A549 (cell line): Measurements from ENCODE around the gene NBPF9.
"Not testable (repeated sequence)": the region's sequence is repeated elsewhere in the genome, so short reads cannot be mapped to it uniquely, and the experiment has no call there.

Experiments
- EHMT2 ChIP-seq: fragments of 200-600 bp; sonication (generic); IDR thresholded peaks from 2 replicates; pipeline ENCODE4 v1.6.1; 2016; ENCODE audit warnings: antibody characterized with exemption, low read depth, mild to moderate bottlenecking, moderate library complexity
- EP300 ChIP-seq, 2 experiments: fragments of >200 bp; sonication (Bioruptor Twin); formaldehyde crosslinking; IDR thresholded peaks; 2 replicates in 1 of 2; 3 replicates in 1 of 2; pipeline ENCODE4 v1.6.1; 2016 to 2017
- FOXS1 ChIP-seq: fragments of 250-450 bp; sonication (Bioruptor Pico); IDR thresholded peaks from 2 replicates; pipeline ENCODE4 v1.5.0; 2020; ENCODE audit warnings: mild to moderate bottlenecking, moderate library complexity
- PHF8 ChIP-seq: fragments of 200-600 bp; sonication (generic); IDR thresholded peaks from 2 replicates; pipeline ENCODE4 v1.6.1; 2016; ENCODE audit warnings: low read depth, mild to moderate bottlenecking, antibody characterized with exemption, moderate library complexity, borderline replicate concordance
- POLR2A ChIP-seq: IDR thresholded peaks from 2 replicates; pipeline ENCODE4 v1.6.1; 2012; ENCODE audit warnings: mild to moderate bottlenecking, low read length
- TF ChIP-seq, protein P1 (sequence below): fragments of >200 bp; sonication (Bioruptor Twin); formaldehyde crosslinking; IDR thresholded peaks from 3 replicates; pipeline ENCODE4 v1.5.1; 2016
- TF ChIP-seq, protein P2 (sequence below): fragments of 200-600 bp; sonication (generic); IDR thresholded peaks from 2 replicates; pipeline ENCODE4 v1.6.1; 2016; ENCODE audit warnings: antibody characterized with exemption, mild to moderate bottlenecking, moderate library complexity
- TF ChIP-seq, protein P3 (sequence below): IDR thresholded peaks from 2 replicates; pipeline ENCODE4 v1.6.1; 2012

DNA sequence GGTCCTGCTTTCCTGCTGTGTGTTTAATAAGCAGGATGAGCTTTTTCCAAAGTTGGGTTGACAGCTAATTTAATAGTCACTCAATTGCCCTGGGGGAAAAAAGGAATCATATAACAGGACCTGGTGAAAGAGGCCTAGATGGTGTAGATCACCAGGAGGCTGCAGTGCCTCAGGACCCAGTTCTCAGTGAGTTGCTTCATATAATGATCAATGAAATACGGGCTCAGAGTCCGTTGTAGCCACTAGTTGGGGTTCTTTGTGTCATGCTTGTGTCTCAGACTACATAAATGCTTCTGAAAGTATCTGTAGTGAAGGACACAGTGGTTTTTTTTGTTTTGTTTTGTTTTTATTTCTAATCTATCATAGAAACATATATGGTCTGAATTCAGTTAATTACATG, 94.6 kb downstream of the NBPF9 start:
- TF ChIP-seq, protein P1, sequence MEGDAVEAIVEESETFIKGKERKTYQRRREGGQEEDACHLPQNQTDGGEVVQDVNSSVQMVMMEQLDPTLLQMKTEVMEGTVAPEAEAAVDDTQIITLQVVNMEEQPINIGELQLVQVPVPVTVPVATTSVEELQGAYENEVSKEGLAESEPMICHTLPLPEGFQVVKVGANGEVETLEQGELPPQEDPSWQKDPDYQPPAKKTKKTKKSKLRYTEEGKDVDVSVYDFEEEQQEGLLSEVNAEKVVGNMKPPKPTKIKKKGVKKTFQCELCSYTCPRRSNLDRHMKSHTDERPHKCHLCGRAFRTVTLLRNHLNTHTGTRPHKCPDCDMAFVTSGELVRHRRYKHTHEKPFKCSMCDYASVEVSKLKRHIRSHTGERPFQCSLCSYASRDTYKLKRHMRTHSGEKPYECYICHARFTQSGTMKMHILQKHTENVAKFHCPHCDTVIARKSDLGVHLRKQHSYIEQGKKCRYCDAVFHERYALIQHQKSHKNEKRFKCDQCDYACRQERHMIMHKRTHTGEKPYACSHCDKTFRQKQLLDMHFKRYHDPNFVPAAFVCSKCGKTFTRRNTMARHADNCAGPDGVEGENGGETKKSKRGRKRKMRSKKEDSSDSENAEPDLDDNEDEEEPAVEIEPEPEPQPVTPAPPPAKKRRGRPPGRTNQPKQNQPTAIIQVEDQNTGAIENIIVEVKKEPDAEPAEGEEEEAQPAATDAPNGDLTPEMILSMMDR: not testable (repeated sequence)
- TF ChIP-seq EP300 (IDR thresholded peaks at IDR 0.05); POLR2A; EHMT2; PHF8; FOXS1: not testable (repeated sequence)
- TF ChIP-seq, protein P2, sequence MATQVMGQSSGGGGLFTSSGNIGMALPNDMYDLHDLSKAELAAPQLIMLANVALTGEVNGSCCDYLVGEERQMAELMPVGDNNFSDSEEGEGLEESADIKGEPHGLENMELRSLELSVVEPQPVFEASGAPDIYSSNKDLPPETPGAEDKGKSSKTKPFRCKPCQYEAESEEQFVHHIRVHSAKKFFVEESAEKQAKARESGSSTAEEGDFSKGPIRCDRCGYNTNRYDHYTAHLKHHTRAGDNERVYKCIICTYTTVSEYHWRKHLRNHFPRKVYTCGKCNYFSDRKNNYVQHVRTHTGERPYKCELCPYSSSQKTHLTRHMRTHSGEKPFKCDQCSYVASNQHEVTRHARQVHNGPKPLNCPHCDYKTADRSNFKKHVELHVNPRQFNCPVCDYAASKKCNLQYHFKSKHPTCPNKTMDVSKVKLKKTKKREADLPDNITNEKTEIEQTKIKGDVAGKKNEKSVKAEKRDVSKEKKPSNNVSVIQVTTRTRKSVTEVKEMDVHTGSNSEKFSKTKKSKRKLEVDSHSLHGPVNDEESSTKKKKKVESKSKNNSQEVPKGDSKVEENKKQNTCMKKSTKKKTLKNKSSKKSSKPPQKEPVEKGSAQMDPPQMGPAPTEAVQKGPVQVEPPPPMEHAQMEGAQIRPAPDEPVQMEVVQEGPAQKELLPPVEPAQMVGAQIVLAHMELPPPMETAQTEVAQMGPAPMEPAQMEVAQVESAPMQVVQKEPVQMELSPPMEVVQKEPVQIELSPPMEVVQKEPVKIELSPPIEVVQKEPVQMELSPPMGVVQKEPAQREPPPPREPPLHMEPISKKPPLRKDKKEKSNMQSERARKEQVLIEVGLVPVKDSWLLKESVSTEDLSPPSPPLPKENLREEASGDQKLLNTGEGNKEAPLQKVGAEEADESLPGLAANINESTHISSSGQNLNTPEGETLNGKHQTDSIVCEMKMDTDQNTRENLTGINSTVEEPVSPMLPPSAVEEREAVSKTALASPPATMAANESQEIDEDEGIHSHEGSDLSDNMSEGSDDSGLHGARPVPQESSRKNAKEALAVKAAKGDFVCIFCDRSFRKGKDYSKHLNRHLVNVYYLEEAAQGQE: not testable (repeated sequence)
- TF ChIP-seq, protein P3, sequence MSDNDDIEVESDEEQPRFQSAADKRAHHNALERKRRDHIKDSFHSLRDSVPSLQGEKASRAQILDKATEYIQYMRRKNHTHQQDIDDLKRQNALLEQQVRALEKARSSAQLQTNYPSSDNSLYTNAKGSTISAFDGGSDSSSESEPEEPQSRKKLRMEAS: not testable (repeated sequence)
